Heart left ventricle (tissue), 16 donors: ENCODE measurements around the gene WRAP53. TPM values are rescaled to one million over a fixed set of nuclear protein-coding genes. Genes with fewer than 3 reads are reported as not detected.

Experiments
- ATAC-seq, 4 donors: fragments of 200-7000 bp; cut with Tn5 transposase; one replicate each; pipeline ENCODE4 v1.9.1; 2020 to 2022; ENCODE audit warnings: moderate library complexity in 4 of 4, mild to moderate bottlenecking in 3 of 4, moderate number of reproducible peaks in 1 of 4
- DNase-seq, 5 donors: peaks; one replicate each; pipeline ENCODE4 v3.0.0-alpha.2; 2020
- H3K27ac ChIP-seq, 12 donors: fragments of 200-600 bp; sonication (generic) in 4 of 12; one replicate each; pipeline versions ENCODE4 v1.5.0 to v1.8.0; 2016 to 2022; ENCODE audit warnings: mild to moderate bottlenecking in 2 of 12
- H3K27me3 ChIP-seq, 9 donors: fragments of 200-600 bp; sonication (generic) in 2 of 9; one replicate each; pipeline versions ENCODE4 v1.5.1 to v1.8.0; 2016 to 2022; ENCODE audit warnings: mild to moderate bottlenecking in 3 of 9
- H3K36me3 ChIP-seq, 9 donors: fragments of 200-600 bp; sonication (generic) in 2 of 9; one replicate each; pipeline versions ENCODE4 v1.5.0 to v1.8.0; 2018 to 2022; ENCODE audit warnings: mild to moderate bottlenecking in 2 of 9
- H3K4me1 ChIP-seq, 12 donors: fragments of 200-600 bp; sonication (generic) in 4 of 12; one replicate each; pipeline versions ENCODE4 v1.5.0 to v1.8.0; 2016 to 2022; ENCODE audit warnings: mild to moderate bottlenecking in 3 of 12
- H3K4me3 ChIP-seq, 12 donors: fragments of 200-600 bp; sonication (generic) in 4 of 12; one replicate each; pipeline versions ENCODE4 v1.5.0 to v1.8.0; 2017 to 2022; ENCODE audit warnings: mild to moderate bottlenecking in 9 of 12, moderate library complexity in 4 of 12
- H3K9me3 ChIP-seq, 12 donors: fragments of 200-600 bp; sonication (generic) in 4 of 12; one replicate each; pipeline versions ENCODE4 v1.5.0 to v1.8.0; 2016 to 2022; ENCODE audit warnings: mild to moderate bottlenecking in 1 of 12
- POLR2A ChIP-seq, 2 donors: fragments of 450-650 bp; IDR thresholded peaks; one replicate each; pipeline ENCODE4 v1.6.1; 2017; ENCODE audit warnings: antibody characterized with exemption in 2 of 2, mild to moderate bottlenecking in 2 of 2, moderate library complexity in 2 of 2
- whole genome bisulfite sequencing, 4 donors: extraction: QIAGEN DNeasy Blood & Tissue Kit in 2 of 4; methylation state at CpG; one replicate each; pipeline versions ENCODE4 v1.1.5 to v1.1.7; 2013 to 2018; 5-methylcytosine and 5-hydroxymethylcytosine counted together
- intact Hi-C, 10 donors: fragments of 100-400 bp; cut with DNase I; formaldehyde crosslinking; loops; one replicate each; pipeline versions ENCODE4 v1.11.1 to v1.14.2; 2022
- polyA plus RNA-seq, 2 donors: library from polyadenylated mRNA; stranded (reverse); fragments of 200-250 nt; gene quantifications; one replicate each; pipeline ENCODE4 v1.2.3, GENCODE V29; 2013
- total RNA-seq, 9 donors: library from RNA; depleted of rRNA in 2 of 9; stranded (reverse); fragments of >200 nt in 2 of 9; fragmentation: NEBNext Ultra II Directional in 3 of 9; extraction: Animal tissue kit (Norgen Biotek cat#: 25700) in 3 of 9; gene quantifications; one replicate each; pipeline versions ENCODE4 v1.1.0 to v1.2.4, GENCODE V29; 2016 to 2023
- TF ChIP-seq, protein P1 (sequence below), 12 donors: fragments of 200-600 bp; sonication (generic) in 4 of 12; IDR thresholded peaks; one replicate each; pipeline versions ENCODE4 v1.5.0 to v1.8.0; 2018 to 2022; ENCODE audit warnings: antibody characterized with exemption in 12 of 12, mild to moderate bottlenecking in 5 of 12
- donor health status: ischemic (EF 13 %, LVEDD 7.1; RV severe dilation, severe dysfunction).
- donor health status: healthy with polysubstance abuse.
- donor health status: DM: no; HTN: yes; CAD: no.
- donor health status: DM: no; HTN: no; CAD: no.
- donor health status: ischemic (EF 25% LVEDD 6.9; RV normal size, moderate dysfunction).
- donor health status: ischemic (EF 25% LVEDD 5.7; RV mildly dilated, moderate dysfunction).
- donor health status: healthy.
- donor health status: DM: yes; HTN: yes; CAD: no.
- donor health status: ischemic (EF 35%, LVEDD 5.7; RV mildly dilated, moderate dysfunction).
- donor health status: nonischemic (EF 11% LVEDD 7.7; RV severe dilation, severe dysfunction).
- donor health status: DM: yes; HTN: yes; CAD: no.
- donor health status: PGD.
- donor health status: ischemic (EF 29% LVEDD 5.4; RV normal size, mild dysfunction).
- donor health status: nonischemic (EF 23%, LVEDD 6.1; RV moderate dilation, normal function).

The WRAP53 gene
- total and polyA plus RNA-seq, 11 donors, result 3.7 to 12.0 (median 5.0) TPM

DNA sequence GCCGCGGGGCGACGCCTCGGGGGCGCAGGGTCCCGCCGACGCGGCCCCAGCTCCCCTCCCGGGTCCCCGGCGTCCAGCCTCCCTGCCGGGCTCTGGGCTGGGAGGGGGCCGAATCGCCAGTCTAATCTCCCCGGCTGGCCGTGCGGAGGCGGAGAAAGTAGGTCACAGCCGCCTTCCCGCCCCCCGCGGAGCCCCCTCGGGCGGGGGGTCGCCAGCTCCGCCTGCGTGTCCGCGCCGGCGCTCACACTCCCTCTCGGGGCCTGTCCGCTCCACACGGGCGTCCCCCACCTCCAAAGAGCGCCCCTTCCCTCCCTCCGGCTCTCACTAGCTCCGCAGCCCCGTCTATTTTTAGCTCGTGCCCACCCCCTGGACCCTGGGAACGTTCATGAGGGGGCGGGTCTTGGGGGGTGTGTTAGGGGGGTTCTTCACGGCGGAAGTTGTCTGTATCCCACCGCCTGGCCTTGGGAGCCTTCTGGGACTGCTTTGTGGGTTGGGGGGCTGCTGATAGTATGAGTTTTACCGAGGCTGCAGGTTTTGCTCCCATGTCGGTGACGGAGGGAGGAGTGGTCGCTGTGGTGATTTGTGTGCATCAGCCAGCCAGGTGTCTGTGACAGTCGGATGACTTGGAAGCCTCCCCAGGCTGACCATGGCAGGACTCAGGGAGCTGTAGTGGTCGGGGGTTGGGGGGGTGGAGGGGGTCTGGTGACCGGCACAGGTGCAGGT is 36.5 kb upstream of the WRAP53 start:
- intact Hi-C loops, result loop anchor here in 1 of 10 donors (5.0 kb wide), 1 partner anchor 35 kb away; the partner anchor contains the start of genes TP53 and WRAP53

GRCh38 chr17:7652388-7653356 is 35.6 kb upstream of the WRAP53 start:
- DNase-seq (no peak), ATAC-seq (no peak)
- 58 to 61% (median 60%) methylated on average over 11 to 12 of the region's 12 CpGs for WGBS, 4 donors
- intact Hi-C loops, result loop anchor here in 1 of 10 donors (5.0 kb wide), 1 partner anchor 35 kb away; the partner anchor contains the start of genes TP53 and WRAP53
- peaks cover 0 to 35% (median 18%) of the 10 kb centered on the region in 12 donors for H3K4me1 ChIP-seq
- H3K9me3 ChIP-seq, result no peaks in the 10 kb centered on the region
- TF ChIP-seq POLR2A (IDR thresholded peaks at IDR 0.05), result no peak
- TF ChIP-seq, protein P1, sequence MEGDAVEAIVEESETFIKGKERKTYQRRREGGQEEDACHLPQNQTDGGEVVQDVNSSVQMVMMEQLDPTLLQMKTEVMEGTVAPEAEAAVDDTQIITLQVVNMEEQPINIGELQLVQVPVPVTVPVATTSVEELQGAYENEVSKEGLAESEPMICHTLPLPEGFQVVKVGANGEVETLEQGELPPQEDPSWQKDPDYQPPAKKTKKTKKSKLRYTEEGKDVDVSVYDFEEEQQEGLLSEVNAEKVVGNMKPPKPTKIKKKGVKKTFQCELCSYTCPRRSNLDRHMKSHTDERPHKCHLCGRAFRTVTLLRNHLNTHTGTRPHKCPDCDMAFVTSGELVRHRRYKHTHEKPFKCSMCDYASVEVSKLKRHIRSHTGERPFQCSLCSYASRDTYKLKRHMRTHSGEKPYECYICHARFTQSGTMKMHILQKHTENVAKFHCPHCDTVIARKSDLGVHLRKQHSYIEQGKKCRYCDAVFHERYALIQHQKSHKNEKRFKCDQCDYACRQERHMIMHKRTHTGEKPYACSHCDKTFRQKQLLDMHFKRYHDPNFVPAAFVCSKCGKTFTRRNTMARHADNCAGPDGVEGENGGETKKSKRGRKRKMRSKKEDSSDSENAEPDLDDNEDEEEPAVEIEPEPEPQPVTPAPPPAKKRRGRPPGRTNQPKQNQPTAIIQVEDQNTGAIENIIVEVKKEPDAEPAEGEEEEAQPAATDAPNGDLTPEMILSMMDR (IDR thresholded peaks at IDR 0.05), result no peak
- H3K36me3 ChIP-seq, result no peaks in the 10 kb centered on the region
- peak overlapping the region in 6 of 12 donors; percentile 11 to 81 (median 54) for H3K27ac ChIP-seq
- H3K27me3 ChIP-seq, result peaks cover 0 to 38% (median 14%) of the 10 kb centered on the region in 9 donors
- H3K4me3 ChIP-seq, result peak overlapping the region in 5 of 12 donors; percentile 52 to 69 (median 61)

More for the DNA sequence above, 36.5 kb upstream of the WRAP53 start:
- Histone ChIP-seq H3K4me3 (peak overlapping the region; percentile 31 to 69 (median 56)), H3K9me3 (no peaks in the 10 kb centered on the region), H3K4me1 (peaks cover 0 to 27% (median 18%) of the 10 kb centered on the region in 12 donors), H3K27ac (peak overlapping the region in 10 of 12 donors; percentile 51 to 81 (median 62)), H3K36me3 (no peaks in the 10 kb centered on the region), H3K27me3 (peaks cover 0 to 38% (median 14%) of the 10 kb centered on the region in 9 donors)
- DNase-seq, result peak in 4 of 5 donors; percentile 33 to 67 (median 47)
- peak in 1 of 4 donors; percentile 61 for ATAC-seq
- TF ChIP-seq POLR2A (IDR thresholded peaks at IDR 0.05), result no peak
- TF ChIP-seq, protein P1 (IDR thresholded peaks at IDR 0.05), result no peak
- WGBS, 4 donors, result 4 to 18% (median 8%) methylated on average over 17 to 54 of the region's 54 CpGs

DNA sequence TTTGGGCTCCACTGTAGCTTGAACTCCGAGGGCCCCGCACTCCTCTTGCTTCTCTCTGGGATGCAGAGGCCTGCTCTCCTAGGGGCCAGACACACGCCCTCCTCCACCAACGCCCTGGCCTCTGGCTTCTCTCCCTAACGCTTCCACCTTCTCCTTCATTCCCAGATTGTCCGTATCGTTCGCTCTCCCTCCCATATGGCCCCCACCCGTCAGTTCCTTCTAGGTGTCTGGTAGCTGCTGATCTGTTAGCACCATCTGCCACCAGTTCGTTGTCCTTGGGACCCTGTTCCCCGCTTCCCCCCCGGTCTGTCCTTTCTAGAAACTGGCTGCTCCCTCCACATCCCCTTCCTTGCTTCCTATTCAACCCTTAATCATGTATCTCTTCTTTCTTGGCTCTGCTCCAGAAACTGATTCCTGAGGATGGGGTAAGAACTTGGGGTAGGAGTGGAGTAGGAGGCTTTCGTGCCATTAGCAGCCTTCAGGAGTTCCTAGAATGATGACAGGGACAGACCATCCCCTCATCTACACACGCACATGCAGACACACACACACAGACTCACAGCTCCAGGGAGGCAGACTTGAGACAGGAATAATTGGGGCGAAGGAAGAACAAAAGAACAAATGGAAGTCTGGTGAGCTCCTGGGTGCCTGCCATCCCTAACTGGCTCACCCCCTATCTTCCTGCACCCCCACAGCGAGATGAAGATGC is 33.3 kb upstream of the WRAP53 start:
- H3K27ac ChIP-seq, result no peak overlapping the region
- intact Hi-C loops, result loop anchor here in 1 of 10 donors (5.0 kb wide), 1 partner anchor 32 kb away; the partner anchor contains the start of genes TP53 and WRAP53
- H3K27me3 ChIP-seq, result peaks cover 0 to 27% (median 13%) of the 10 kb centered on the region in 9 donors
- no peak for DNase-seq
- no peak overlapping the region for H3K4me3 ChIP-seq
- H3K9me3 ChIP-seq, result no peaks in the 10 kb centered on the region
- peaks cover 0 to 35% (median 18%) of the 10 kb centered on the region in 12 donors for H3K4me1 ChIP-seq
- no peak for ATAC-seq
- no peak for TF ChIP-seq POLR2A (IDR thresholded peaks at IDR 0.05)
- TF ChIP-seq, protein P1 (IDR thresholded peaks at IDR 0.05), result no peak
- no peaks in the 10 kb centered on the region for H3K36me3 ChIP-seq
- 71 to 80% (median 77%) methylated on average over 16 of the region's 16 CpGs for WGBS, 4 donors
